Kidney capillary endothelial cell (primary cell): ENCODE data around the gene ATXN2.
"Not testable (repeated sequence)": the region's sequence is repeated elsewhere in the genome, so short reads cannot be mapped to it uniquely, and the experiment has no call there.

ENCODE experiments used
- DNase-seq: peaks from one replicate; pipeline ENCODE4 v3.0.0-alpha.2; 2018; ENCODE audit warnings: low spot score

ATXN2 gene

DNA sequence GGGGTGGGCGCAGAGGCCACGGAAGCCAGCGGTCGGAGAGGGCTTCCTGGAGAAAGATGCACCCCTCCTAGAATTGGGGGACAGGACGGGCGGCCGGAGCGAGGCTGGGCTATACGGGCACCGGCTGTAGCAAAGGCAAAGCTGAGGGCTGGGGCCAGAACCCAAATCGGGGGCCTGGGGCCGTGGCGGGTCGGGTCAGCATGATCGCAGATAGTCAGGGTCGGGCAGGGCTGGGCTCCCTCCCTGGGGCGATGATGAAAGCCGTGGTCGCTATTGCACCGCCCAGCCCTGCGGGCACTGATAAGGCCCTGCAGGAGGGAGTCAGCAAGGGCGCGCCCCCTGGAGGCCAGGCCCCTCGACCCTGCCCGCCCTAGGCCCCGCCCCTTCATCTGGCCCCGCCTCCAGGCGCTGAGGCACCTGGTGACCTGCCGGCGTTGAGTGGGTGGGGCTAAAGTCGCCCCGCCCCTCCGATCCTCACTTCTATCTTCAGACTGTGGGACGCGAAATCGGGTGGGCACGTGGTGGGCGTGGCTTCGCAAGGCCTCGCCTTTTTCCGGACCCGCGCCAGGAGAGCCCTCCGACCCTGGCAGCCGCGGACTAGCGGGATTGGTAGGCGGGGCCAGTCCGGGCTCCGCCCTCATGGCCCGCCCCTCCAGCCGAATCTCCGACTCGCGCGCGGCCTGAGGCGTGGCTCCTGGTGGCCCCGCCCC lies 193.8 kb downstream of the ATXN2 start:
- peak; percentile 97 for DNase-seq

- no peak for DNase-seq
These were observed 194.6 kb downstream of the ATXN2 start for GRCh38 chr12:111404362-111405148.

- not testable (repeated sequence) for DNase-seq
These were observed 196.7 kb downstream of the ATXN2 start for GRCh38 chr12:111402490-111402824.
